Stimulated activated CD4-positive, alpha-beta T cell treated with anti-CD3 and anti-CD28 coated beads, Interleukin-4, amount 100 ng/mL, for 4 hours (primary cell): ENCODE measurements around the gene PLGLB1.
"Not testable (repeated sequence)": the region's sequence is repeated elsewhere in the genome, so short reads cannot be mapped to it uniquely, and the experiment has no call there.

Experiments used
- DNase-seq, 2 experiments: peaks; one replicate each; pipeline ENCODE4 v3.0.0-alpha.2; 2020

The PLGLB1 gene

GRCh38 chr2:87021744-87022143, at the start of gene PLGLB1:
Gene PLGLB1 (minus strand): TSS chr2:87021844. CDS start chr2:87021783, 61 bp downstream.
- DNase-seq = not testable (repeated sequence)

- DNase-seq = not testable (repeated sequence)
Observed at GRCh38 chr2:87064305-87064704, 42.7 kb upstream of the PLGLB1 start.

- not testable (repeated sequence) for DNase-seq
Observed at GRCh38 chr2:87063431-87063830, 41.8 kb upstream of the PLGLB1 start.

GRCh38 chr2:87061519-87061918, 39.9 kb upstream of the PLGLB1 start:
- DNase-seq = not testable (repeated sequence)

GRCh38 chr2:87057606-87058005, 36.0 kb upstream of the PLGLB1 start:
- not testable (repeated sequence) for DNase-seq

GRCh38 chr2:87056843-87057242, 35.2 kb upstream of the PLGLB1 start:
- not testable (repeated sequence) for DNase-seq

GRCh38 chr2:87056435-87056834, 34.8 kb upstream of the PLGLB1 start:
- not testable (repeated sequence) for DNase-seq

GRCh38 chr2:87054375-87054774, 32.7 kb upstream of the PLGLB1 start:
- DNase-seq = not testable (repeated sequence)

GRCh38 chr2:87041321-87041978, 19.8 kb upstream of the PLGLB1 start:
- not testable (repeated sequence) for DNase-seq

GRCh38 chr2:87028607-87029006, 7.0 kb upstream of the PLGLB1 start:
- DNase-seq = not testable (repeated sequence)

- DNase-seq = not testable (repeated sequence)
Observed at GRCh38 chr2:87026816-87027215, 5.2 kb upstream of the PLGLB1 start.

GRCh38 chr2:87025927-87026326, 4.3 kb upstream of the PLGLB1 start:
- not testable (repeated sequence) for DNase-seq

GRCh38 chr2:87023988-87024615, 2.5 kb upstream of the PLGLB1 start:
- not testable (repeated sequence) for DNase-seq

GRCh38 chr2:87021043-87021442, 601 bp downstream of the PLGLB1 start:
- DNase-seq = not testable (repeated sequence)

GRCh38 chr2:87019053-87019452, 2.6 kb downstream of the PLGLB1 start:
- DNase-seq = not testable (repeated sequence)

GRCh38 chr2:87014489-87015169, 7.0 kb downstream of the PLGLB1 start:
- not testable (repeated sequence) for DNase-seq

- DNase-seq = not testable (repeated sequence)
Observed at GRCh38 chr2:87004398-87004797, 17.2 kb downstream of the PLGLB1 start.
